ENCODE results near the gene APBB2. TPM values are rescaled to one million over a fixed set of nuclear protein-coding genes. Genes with fewer than 3 reads are reported as not detected.

The APBB2 gene
- total RNA-seq, 1 donor from 2014 or later: 23.5 TPM

GRCh38 chr4:40808926-40809457 is 405.4 kb downstream of the APBB2 start:
- Histone ChIP-seq H3K4me3 (no peak overlapping the region), H3K9me3 (replicated peaks) (no peaks in the 10 kb centered on the region), H3K36me3 (peaks cover 15% of the 10 kb centered on the region), H3K27ac (replicated peaks) (no peak overlapping the region), H3K27me3 (ENCODE audit: low read depth) (no peaks in the 10 kb centered on the region), H3K4me1 (no peaks in the 10 kb centered on the region)
- TF ChIP-seq, protein P1, sequence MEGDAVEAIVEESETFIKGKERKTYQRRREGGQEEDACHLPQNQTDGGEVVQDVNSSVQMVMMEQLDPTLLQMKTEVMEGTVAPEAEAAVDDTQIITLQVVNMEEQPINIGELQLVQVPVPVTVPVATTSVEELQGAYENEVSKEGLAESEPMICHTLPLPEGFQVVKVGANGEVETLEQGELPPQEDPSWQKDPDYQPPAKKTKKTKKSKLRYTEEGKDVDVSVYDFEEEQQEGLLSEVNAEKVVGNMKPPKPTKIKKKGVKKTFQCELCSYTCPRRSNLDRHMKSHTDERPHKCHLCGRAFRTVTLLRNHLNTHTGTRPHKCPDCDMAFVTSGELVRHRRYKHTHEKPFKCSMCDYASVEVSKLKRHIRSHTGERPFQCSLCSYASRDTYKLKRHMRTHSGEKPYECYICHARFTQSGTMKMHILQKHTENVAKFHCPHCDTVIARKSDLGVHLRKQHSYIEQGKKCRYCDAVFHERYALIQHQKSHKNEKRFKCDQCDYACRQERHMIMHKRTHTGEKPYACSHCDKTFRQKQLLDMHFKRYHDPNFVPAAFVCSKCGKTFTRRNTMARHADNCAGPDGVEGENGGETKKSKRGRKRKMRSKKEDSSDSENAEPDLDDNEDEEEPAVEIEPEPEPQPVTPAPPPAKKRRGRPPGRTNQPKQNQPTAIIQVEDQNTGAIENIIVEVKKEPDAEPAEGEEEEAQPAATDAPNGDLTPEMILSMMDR (IDR thresholded peaks at IDR 0.05; ENCODE audit: borderline replicate concordance): no peak
- DNase-seq: no peak
- intact Hi-C loops (cut with micrococcal nuclease): no loop called here

DNA sequence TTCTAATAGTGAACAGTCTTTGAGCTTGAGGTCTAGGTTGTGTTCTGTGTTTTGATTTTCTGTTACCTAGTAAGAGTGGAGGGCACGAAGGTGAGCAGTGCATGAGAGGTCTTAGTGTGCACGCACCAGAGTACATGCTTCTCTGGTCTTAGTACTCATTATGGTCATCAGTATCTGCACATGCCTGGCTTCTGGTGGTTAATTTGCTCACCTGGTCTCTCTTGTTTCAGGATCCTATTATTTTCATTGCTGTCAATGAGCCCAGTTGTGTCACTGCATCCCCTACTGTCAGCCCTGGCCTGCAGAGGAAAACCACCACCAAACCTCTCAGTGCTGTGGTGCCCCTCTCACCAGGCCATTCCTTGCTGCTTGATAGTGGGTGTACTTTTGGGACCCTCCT is 409.7 kb downstream of the APBB2 start:
- H3K27ac ChIP-seq (replicated peaks): no peak overlapping the region
- no peak overlapping the region for H3K4me3 ChIP-seq
- no peaks in the 10 kb centered on the region for H3K36me3 ChIP-seq
- intact Hi-C loops (cut with micrococcal nuclease): no loop called here
- no peaks in the 10 kb centered on the region for H3K4me1 ChIP-seq
- no peak for DNase-seq
- TF ChIP-seq, protein P1 (IDR thresholded peaks at IDR 0.05; ENCODE audit: borderline replicate concordance): no peak
- H3K9me3 ChIP-seq (replicated peaks): no peaks in the 10 kb centered on the region
- H3K27me3 ChIP-seq (ENCODE audit: low read depth): no peaks in the 10 kb centered on the region

GRCh38 chr4:40800064-40800463 is 414.3 kb downstream of the APBB2 start:
- no peak overlapping the region for H3K4me3 ChIP-seq
- no peaks in the 10 kb centered on the region for H3K27me3 ChIP-seq (ENCODE audit: low read depth)
- TF ChIP-seq, protein P1 (IDR thresholded peaks at IDR 0.05; ENCODE audit: borderline replicate concordance): no peak
- H3K4me1 ChIP-seq: no peaks in the 10 kb centered on the region
- no peaks in the 10 kb centered on the region for H3K9me3 ChIP-seq (replicated peaks)
- H3K36me3 ChIP-seq: no peaks in the 10 kb centered on the region
- DNase-seq: no peak
- H3K27ac ChIP-seq (replicated peaks): no peak overlapping the region
- intact Hi-C loops (cut with micrococcal nuclease): no loop called here

DNA sequence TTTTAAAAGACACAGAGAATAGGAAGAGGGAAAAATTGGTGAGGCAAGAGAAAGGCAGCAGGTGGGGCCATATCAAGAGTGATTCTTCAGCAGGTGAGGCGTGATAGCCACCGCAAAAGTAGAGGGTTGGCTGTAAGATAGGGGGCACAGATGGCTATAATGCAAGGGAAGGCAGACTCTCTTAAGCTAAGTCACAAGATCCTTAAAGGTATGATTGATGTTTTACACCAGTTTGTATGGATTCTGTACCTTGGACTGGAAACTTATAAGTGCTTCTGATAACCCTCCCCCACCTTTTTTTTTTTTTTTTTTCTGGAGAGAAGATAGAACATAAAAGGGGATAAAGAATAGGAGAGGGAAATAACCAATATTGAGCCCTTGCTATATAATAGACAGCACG is 424.6 kb downstream of the APBB2 start:
- peaks cover 7% of the 10 kb centered on the region for H3K27me3 ChIP-seq (ENCODE audit: low read depth)
- no peak overlapping the region for H3K27ac ChIP-seq (replicated peaks)
- intact Hi-C loops (cut with micrococcal nuclease): no loop called here
- TF ChIP-seq, protein P1 (IDR thresholded peaks at IDR 0.05; ENCODE audit: borderline replicate concordance): no peak
- no peaks in the 10 kb centered on the region for H3K4me1 ChIP-seq
- H3K4me3 ChIP-seq: no peak overlapping the region
- H3K36me3 ChIP-seq: no peaks in the 10 kb centered on the region
- no peaks in the 10 kb centered on the region for H3K9me3 ChIP-seq (replicated peaks)
- no peak for DNase-seq

DNA sequence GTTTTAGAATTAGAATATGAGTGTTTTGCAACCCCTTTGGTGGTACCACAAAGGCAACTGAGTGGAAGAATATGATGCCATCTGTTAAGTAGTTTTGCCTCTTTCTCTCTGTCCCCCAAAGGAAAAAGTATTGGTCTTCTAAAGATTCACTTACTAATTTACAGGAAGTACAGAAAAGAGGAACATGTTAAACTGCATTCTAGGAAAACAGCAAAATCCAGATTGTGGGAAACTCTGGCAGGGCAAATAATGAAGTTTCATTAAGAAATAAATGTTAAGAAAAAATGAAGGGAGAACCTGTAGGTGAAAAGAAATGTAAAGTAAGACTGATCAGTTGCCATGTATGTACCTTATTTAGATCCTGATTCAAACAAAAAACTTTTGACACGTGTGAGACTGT is 425.3 kb downstream of the APBB2 start:
- H3K36me3 ChIP-seq: no peaks in the 10 kb centered on the region
- no peak for DNase-seq
- no peaks in the 10 kb centered on the region for H3K4me1 ChIP-seq
- peaks cover 7% of the 10 kb centered on the region for H3K27me3 ChIP-seq (ENCODE audit: low read depth)
- no peak overlapping the region for H3K4me3 ChIP-seq
- intact Hi-C loops (cut with micrococcal nuclease): no loop called here
- H3K9me3 ChIP-seq (replicated peaks): no peaks in the 10 kb centered on the region
- H3K27ac ChIP-seq (replicated peaks): no peak overlapping the region
- TF ChIP-seq, protein P1 (IDR thresholded peaks at IDR 0.05; ENCODE audit: borderline replicate concordance): no peak

Measured in left ventricle myocardium inferior (tissue), 1 donor.